H1 (cell line): ENCODE measurements around the gene FKBP6. TPM values are rescaled to one million over a fixed set of nuclear protein-coding genes. Genes with fewer than 3 reads are reported as not detected.

Experiments used
- CTCF ChIA-PET: fragments of 300-600 bp; sonication (Branson Sonifier 250); formaldehyde crosslinking; loops from one replicate; lab custom pipeline; 2021; ENCODE audit not compliant: partially characterized antibody; lab: Charles Lee
- POLR2A ChIA-PET: fragments of 300-600 bp; sonication (Branson Sonifier 250); formaldehyde crosslinking; loops from one replicate; lab custom pipeline; 2021; ENCODE audit warnings: inconsistent platforms; ENCODE audit not compliant: partially characterized antibody; lab: Charles Lee
- DNase-seq, 2 experiments: peaks; one replicate each; pipeline versions ENCODE4 v3.0.0 to v3.0.0-alpha.2; 2010 to 2022; ENCODE audit warnings: low spot score in 2 of 2, low read depth in 1 of 2, mixed read lengths in 1 of 2
- FAIRE-seq: peaks from 2 replicates; lab custom pipeline; 2011; peaks lifted over from hg19 to GRCh38; lab: Jason Lieb, UNC
- H2AFZ ChIP-seq: 2 replicates; pipeline ENCODE4 v1.8.1; 2012; ENCODE audit warnings: low read length, inconsistent platforms
- H2AK5ac ChIP-seq: 2 replicates; pipeline ENCODE4 v1.6.1; 2013; ENCODE audit warnings: low read depth, low read length
- H2BK120ac ChIP-seq: replicated peaks from 2 replicates; pipeline ENCODE3; 2013; ENCODE audit warnings: low read depth, low read length, inconsistent platforms
- H2BK12ac ChIP-seq: 2 replicates; pipeline ENCODE4 v1.6.1; 2013; ENCODE audit warnings: low read depth, low read length
- H2BK15ac ChIP-seq: 2 replicates; pipeline ENCODE4 v1.6.1; 2013; ENCODE audit warnings: low read length
- H2BK20ac ChIP-seq: 2 replicates; pipeline ENCODE4 v1.6.1; 2013; ENCODE audit warnings: low read length
- H2BK5ac ChIP-seq: 2 replicates; pipeline ENCODE4 v1.6.1; 2013; ENCODE audit warnings: low read depth, low read length
- H3K14ac ChIP-seq: 2 replicates; pipeline ENCODE4 v1.6.1; 2013; ENCODE audit warnings: inconsistent platforms; ENCODE audit not compliant: insufficient read length
- H3K18ac ChIP-seq: 2 replicates; pipeline ENCODE4 v1.6.1; 2013; ENCODE audit warnings: low read length; ENCODE audit errors: extremely low read depth
- H3K23ac ChIP-seq: 2 replicates; pipeline ENCODE4 v1.6.1; 2013; ENCODE audit warnings: inconsistent platforms; ENCODE audit not compliant: insufficient read length
- H3K23me2 ChIP-seq: 2 replicates; pipeline ENCODE4 v1.6.1; 2013; ENCODE audit warnings: low read depth, low read length
- H3K27ac ChIP-seq: 2 replicates; pipeline ENCODE4 v1.6.1; 2011; ENCODE audit warnings: low read depth, low read length, inconsistent platforms
- H3K27me3 ChIP-seq, 4 experiments: replicated peaks in 1 of 4; 1 replicate in 1 of 4; 2 replicates in 3 of 4; pipeline versions ENCODE4 v1.6.1 to v1.8.1; 2011 to 2013; ENCODE audit warnings: low read length in 3 of 4, mild to moderate bottlenecking in 3 of 4, inconsistent platforms in 2 of 4, mixed read lengths in 2 of 4, moderate library complexity in 1 of 4; ENCODE audit not compliant: control insufficient read depth in 3 of 4, insufficient read depth in 3 of 4; ENCODE audit errors: extremely low read depth in 1 of 4
- H3K36me3 ChIP-seq, 4 experiments: 2 replicates each; pipeline versions ENCODE4 v1.6.1 to v1.8.1; 2011 to 2013; ENCODE audit warnings: mild to moderate bottlenecking in 4 of 4, low read length in 3 of 4, moderate library complexity in 2 of 4, control low read depth in 1 of 4, inconsistent platforms in 1 of 4; ENCODE audit not compliant: insufficient read depth in 4 of 4, control insufficient read depth in 2 of 4
- H3K4ac ChIP-seq: replicated peaks from 2 replicates; pipeline ENCODE3; 2013; ENCODE audit warnings: low read length, low read depth, mixed read lengths, inconsistent platforms; ENCODE audit not compliant: insufficient read length
- H3K4me1 ChIP-seq, 4 experiments: replicated peaks in 1 of 4; 1 replicate in 1 of 4; 2 replicates in 3 of 4; pipeline versions ENCODE4 v1.6.1 to v1.8.1; 2011 to 2013; ENCODE audit warnings: low read length in 3 of 4, inconsistent platforms in 2 of 4, mixed read lengths in 1 of 4; ENCODE audit not compliant: insufficient read depth in 4 of 4, control insufficient read depth in 3 of 4
- H3K4me2 ChIP-seq, 2 experiments: 2 replicates each; pipeline versions ENCODE4 v1.6.1 to v1.8.1; 2011 to 2013; ENCODE audit warnings: low read depth in 2 of 2, low read length in 2 of 2, control low read depth in 1 of 2, inconsistent platforms in 1 of 2, mild to moderate bottlenecking in 1 of 2; ENCODE audit not compliant: insufficient read depth in 1 of 2
- H3K4me3 ChIP-seq, 4 experiments: fragments of 200-600, 300-600 bp in 1 of 4; sonication (generic), shearing (Covaris generic), sonication (Bioruptor Twin) in 1 of 4; 2 replicates each; pipeline versions ENCODE4 v1.5.1 to v1.8.1; 2011 to 2016; ENCODE audit warnings: low read length in 4 of 4, low read depth in 3 of 4, control low read depth in 2 of 4, inconsistent platforms in 2 of 4, mild to moderate bottlenecking in 2 of 4, mixed read lengths in 1 of 4, moderate library complexity in 1 of 4; ENCODE audit not compliant: insufficient read depth in 2 of 4; ENCODE audit errors: extremely low read depth in 1 of 4
- H3K56ac ChIP-seq: replicated peaks from 2 replicates; pipeline ENCODE3; 2013; ENCODE audit warnings: low read depth, mild to moderate bottlenecking, mixed read lengths, low read length, inconsistent platforms; ENCODE audit not compliant: insufficient read length
- H3K79me1 ChIP-seq: 2 replicates; pipeline ENCODE4 v1.6.1; 2013; ENCODE audit warnings: low read depth, low read length, control low read depth
- H3K79me2 ChIP-seq, 2 experiments: 2 replicates each; pipeline versions ENCODE4 v1.6.1 to v1.8.1; 2012 to 2013; ENCODE audit warnings: low read length in 2 of 2, mild to moderate bottlenecking in 2 of 2, inconsistent platforms in 1 of 2; ENCODE audit not compliant: insufficient read depth in 2 of 2, control insufficient read depth in 1 of 2
- H3K9ac ChIP-seq, 4 experiments: replicated peaks in 1 of 4; 1 replicate in 1 of 4; 2 replicates in 3 of 4; pipeline versions ENCODE4 v1.6.1 to v1.8.1; 2011 to 2013; ENCODE audit warnings: low read depth in 3 of 4, low read length in 3 of 4, control low read depth in 2 of 4, mild to moderate bottlenecking in 2 of 4, moderate library complexity in 2 of 4, inconsistent platforms in 1 of 4; ENCODE audit errors: extremely low read depth in 1 of 4
- H3K9me3 ChIP-seq, 2 experiments: 2 replicates each; pipeline versions ENCODE4 v1.6.1 to v1.8.1; 2012 to 2013; ENCODE audit warnings: mild to moderate bottlenecking in 2 of 2, moderate library complexity in 2 of 2, control low read depth in 1 of 2, inconsistent platforms in 1 of 2, low read depth in 1 of 2, low read length in 1 of 2, mixed read lengths in 1 of 2; ENCODE audit not compliant: insufficient read depth in 2 of 2
- H4K20me1 ChIP-seq, 2 experiments: replicated peaks in 1 of 2; 2 replicates each; pipeline versions ENCODE3 to v1.8.1; 2011 to 2013; ENCODE audit warnings: inconsistent platforms in 2 of 2, low read length in 2 of 2, mild to moderate bottlenecking in 1 of 2; ENCODE audit not compliant: insufficient read depth in 2 of 2, control insufficient read depth in 1 of 2
- H4K5ac ChIP-seq: 2 replicates; pipeline ENCODE4 v1.6.1; 2013; ENCODE audit warnings: low read length, low read depth, mixed read lengths, inconsistent platforms; ENCODE audit not compliant: insufficient read length
- H4K8ac ChIP-seq: 2 replicates; pipeline ENCODE4 v1.8.0; 2013; ENCODE audit warnings: mild to moderate bottlenecking, moderate library complexity, low read length, inconsistent platforms; ENCODE audit not compliant: insufficient read depth; ENCODE audit errors: extremely low read depth
- H4K91ac ChIP-seq: replicated peaks from 2 replicates; pipeline ENCODE3; 2013; ENCODE audit warnings: low read length, mixed read lengths, inconsistent platforms; ENCODE audit not compliant: insufficient read length
- CREB1 ChIP-seq: IDR thresholded peaks from 2 replicates; pipeline ENCODE4 v1.6.1; 2012; ENCODE audit warnings: inconsistent platforms
- FOSL1 ChIP-seq: IDR thresholded peaks from 2 replicates; pipeline ENCODE4 v1.6.1; 2011; ENCODE audit warnings: mild to moderate bottlenecking, low read depth, low read length, moderate library complexity; ENCODE audit not compliant: insufficient read depth
- HDAC6 ChIP-seq: IDR thresholded peaks from one replicate; pipeline ENCODE4 v1.7.1; 2012; ENCODE audit warnings: low read depth, mild to moderate bottlenecking, inconsistent platforms, low read length, moderate library complexity
- KDM5A ChIP-seq: fragments of 200-600 bp; IDR thresholded peaks from 2 replicates; pipeline ENCODE4 v1.7.1; 2012; ENCODE audit warnings: mild to moderate bottlenecking, low read length, inconsistent platforms, mixed read lengths
- SP2 ChIP-seq: IDR thresholded peaks from 2 replicates; pipeline ENCODE4 v1.6.1; 2012; ENCODE audit warnings: mild to moderate bottlenecking, low read length, inconsistent platforms
- SP4 ChIP-seq: IDR thresholded peaks from 2 replicates; pipeline ENCODE4 v1.6.1; 2012; ENCODE audit warnings: low read length, inconsistent platforms
- SUZ12 ChIP-seq: fragments of 200-600 bp; sonication (generic); IDR thresholded peaks from 2 replicates; pipeline ENCODE4 v1.6.1; 2012; ENCODE audit warnings: mild to moderate bottlenecking, inconsistent platforms, low read length, moderate library complexity, mixed read lengths
- WGBS, 2 experiments: shearing (Covaris generic) in 1 of 2; methylation state at CpG; one replicate each; pipeline versions ENCODE4 v1.1.6 to v1.1.7; 2013 to 2015; ENCODE audit warnings: low lambda C conversion rate in 2 of 2, mixed read lengths in 2 of 2, inconsistent platforms in 1 of 2, low coverage in 1 of 2, missing lambda C conversion rate in 1 of 2; ENCODE audit not compliant: insufficient replicate concordance in 2 of 2, insufficient coverage in 1 of 2, insufficient read length in 1 of 2; ENCODE audit errors: extremely low coverage in 1 of 2, missing lambda C conversion rate in 1 of 2; 5-methylcytosine and 5-hydroxymethylcytosine counted together
- polyA plus RNA-seq, 7 experiments: library from polyadenylated mRNA; depleted of rRNA in 3 of 7; stranded (reverse) in 5 of 7; unstranded in 2 of 7; fragments of >200 nt in 5 of 7; fragments of 200-250 nt in 2 of 7; gene quantifications; 1 replicate in 5 of 7; 2 replicates in 1 of 7; 4 replicates in 1 of 7; pipeline versions ENCODE4 v1.2.1 to v1.2.3, GENCODE V29; 2011 to 2013; ENCODE audit warnings: missing spikeins in 2 of 7, mixed read lengths in 2 of 7
- total RNA-seq: library from RNA; stranded (reverse); fragmentation: NEBNext Ultra II Directional; extraction: Animal tissue kit (Norgen Biotek cat#: 25700); gene quantifications from 2 replicates; pipeline ENCODE4 v1.2.1, GENCODE V29; 2021
- TF ChIP-seq, protein P1 (sequence below): IDR thresholded peaks from 2 replicates; pipeline ENCODE4 v1.6.1; 2012; ENCODE audit warnings: inconsistent platforms
- TF ChIP-seq, protein P2 (sequence below), 3 experiments: IDR thresholded peaks; 1 replicate in 2 of 3; 2 replicates in 1 of 3; pipeline versions ENCODE4 v1.5.1 to v1.6.1; 2011; ENCODE audit warnings: low read length in 3 of 3, mild to moderate bottlenecking in 3 of 3, inconsistent platforms in 2 of 3, low read depth in 1 of 3, moderate library complexity in 1 of 3; ENCODE audit not compliant: insufficient read depth in 1 of 3; ENCODE audit errors: control extremely low read depth in 1 of 3
- TF ChIP-seq, protein P3 (sequence below): IDR thresholded peaks from 2 replicates; pipeline ENCODE4 v1.6.1; 2011; ENCODE audit warnings: low read depth, mild to moderate bottlenecking, low read length; ENCODE audit not compliant: insufficient read depth

The FKBP6 gene
- total and polyA plus RNA-seq, 2 of the 8 experiments (the other 6 are each of a cell fraction or from before 2014, with no cell fraction given), result 0.14 to 0.19 TPM

DNA sequence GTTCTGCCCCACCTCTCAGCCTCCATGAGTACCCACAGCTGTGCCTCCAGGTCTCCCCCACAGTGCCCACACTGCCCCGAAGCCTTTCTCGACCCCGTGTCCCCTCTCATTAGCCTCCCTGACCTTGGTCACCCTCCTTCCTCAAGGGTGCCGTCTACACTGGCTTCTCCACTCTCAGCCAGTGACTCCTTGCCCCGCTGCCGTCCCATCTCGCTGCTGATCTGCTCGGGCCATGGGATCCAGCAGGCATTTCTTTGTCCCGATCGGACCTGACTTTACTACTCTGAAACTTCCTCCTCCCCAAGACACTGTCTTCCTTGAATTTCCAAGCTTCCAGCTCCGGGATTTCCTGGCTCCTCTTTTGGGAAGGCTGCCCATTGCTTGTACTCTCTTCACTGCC lies 31.3 kb downstream of the FKBP6 start:
- Histone ChIP-seq H2AFZ (no peak overlapping the region), H3K4me2 (no peak overlapping the region), H3K79me1 (no peaks in the 10 kb centered on the region), H2AK5ac (no peak overlapping the region), H2BK20ac (no peak overlapping the region), H3K14ac (no peak overlapping the region), H3K18ac (no peak overlapping the region), H3K36me3 (no peaks in the 10 kb centered on the region), H3K23ac (no peak overlapping the region), H4K20me1 (no peaks in the 10 kb centered on the region), H3K27ac (no peak overlapping the region), H3K56ac (no peak overlapping the region), H3K9me3 (no peaks in the 10 kb centered on the region), H4K5ac (no peak overlapping the region), H3K79me2 (no peaks in the 10 kb centered on the region), H3K4ac (no peak overlapping the region), H3K4me1 (peaks cover 0 to 7% (median 0%) of the 10 kb centered on the region in 4 experiments; a peak in 1 of 7 replicates), H2BK12ac (no peak overlapping the region), H3K9ac (no peak overlapping the region), H3K27me3 (no peaks in the 10 kb centered on the region), H2BK15ac (no peak overlapping the region), H4K8ac (no peak overlapping the region; the same call in 1 of the 2 replicates), H3K4me3 (no peak overlapping the region), H3K23me2 (no peaks in the 10 kb centered on the region), H2BK5ac (no peak overlapping the region), H4K91ac (no peak overlapping the region), H2BK120ac (no peak overlapping the region)
- 93% methylated on average over 11 of the region's 11 CpGs; no CpG with 5 or more reads in 1 of the 2 experiments for WGBS, 2 experiments
- CTCF ChIA-PET, result interaction anchor here (0.5 kb wide), 1 partner anchor 9 kb away, joined by 3 read pairs; no protein-coding TSS in a partner anchor
- FAIRE-seq, result no peak
- POLR2A ChIA-PET, result interaction anchor here (0.5 kb wide), 1 partner anchor 10 kb away, joined by 3 read pairs; no protein-coding TSS in a partner anchor
- DNase-seq, result no peak
- TF ChIP-seq, protein P1, sequence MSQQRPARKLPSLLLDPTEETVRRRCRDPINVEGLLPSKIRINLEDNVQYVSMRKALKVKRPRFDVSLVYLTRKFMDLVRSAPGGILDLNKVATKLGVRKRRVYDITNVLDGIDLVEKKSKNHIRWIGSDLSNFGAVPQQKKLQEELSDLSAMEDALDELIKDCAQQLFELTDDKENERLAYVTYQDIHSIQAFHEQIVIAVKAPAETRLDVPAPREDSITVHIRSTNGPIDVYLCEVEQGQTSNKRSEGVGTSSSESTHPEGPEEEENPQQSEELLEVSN, result no peak
- TF ChIP-seq KDM5A (no peak), SP2 (no peak), FOSL1 (no peak), HDAC6 (no peak), SUZ12 (no peak), SP4 (no peak), CREB1 (no peak)
- TF ChIP-seq, protein P2, sequence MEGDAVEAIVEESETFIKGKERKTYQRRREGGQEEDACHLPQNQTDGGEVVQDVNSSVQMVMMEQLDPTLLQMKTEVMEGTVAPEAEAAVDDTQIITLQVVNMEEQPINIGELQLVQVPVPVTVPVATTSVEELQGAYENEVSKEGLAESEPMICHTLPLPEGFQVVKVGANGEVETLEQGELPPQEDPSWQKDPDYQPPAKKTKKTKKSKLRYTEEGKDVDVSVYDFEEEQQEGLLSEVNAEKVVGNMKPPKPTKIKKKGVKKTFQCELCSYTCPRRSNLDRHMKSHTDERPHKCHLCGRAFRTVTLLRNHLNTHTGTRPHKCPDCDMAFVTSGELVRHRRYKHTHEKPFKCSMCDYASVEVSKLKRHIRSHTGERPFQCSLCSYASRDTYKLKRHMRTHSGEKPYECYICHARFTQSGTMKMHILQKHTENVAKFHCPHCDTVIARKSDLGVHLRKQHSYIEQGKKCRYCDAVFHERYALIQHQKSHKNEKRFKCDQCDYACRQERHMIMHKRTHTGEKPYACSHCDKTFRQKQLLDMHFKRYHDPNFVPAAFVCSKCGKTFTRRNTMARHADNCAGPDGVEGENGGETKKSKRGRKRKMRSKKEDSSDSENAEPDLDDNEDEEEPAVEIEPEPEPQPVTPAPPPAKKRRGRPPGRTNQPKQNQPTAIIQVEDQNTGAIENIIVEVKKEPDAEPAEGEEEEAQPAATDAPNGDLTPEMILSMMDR (IDR thresholded peaks at IDR 0.05; ENCODE audit: control extremely low read depth in 1 of 3, insufficient read depth in 1 of 3, low read depth in 1 of 3, low read length in 3 of 3), result no peak
- TF ChIP-seq, protein P3, sequence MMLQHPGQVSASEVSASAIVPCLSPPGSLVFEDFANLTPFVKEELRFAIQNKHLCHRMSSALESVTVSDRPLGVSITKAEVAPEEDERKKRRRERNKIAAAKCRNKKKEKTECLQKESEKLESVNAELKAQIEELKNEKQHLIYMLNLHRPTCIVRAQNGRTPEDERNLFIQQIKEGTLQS, result no peak
